Measurements from ENCODE around the gene RNASE9.
"Not testable (repeated sequence)": the region's sequence is repeated elsewhere in the genome, so short reads cannot be mapped to it uniquely, and the experiment has no call there.

RNASE9 gene

DNA sequence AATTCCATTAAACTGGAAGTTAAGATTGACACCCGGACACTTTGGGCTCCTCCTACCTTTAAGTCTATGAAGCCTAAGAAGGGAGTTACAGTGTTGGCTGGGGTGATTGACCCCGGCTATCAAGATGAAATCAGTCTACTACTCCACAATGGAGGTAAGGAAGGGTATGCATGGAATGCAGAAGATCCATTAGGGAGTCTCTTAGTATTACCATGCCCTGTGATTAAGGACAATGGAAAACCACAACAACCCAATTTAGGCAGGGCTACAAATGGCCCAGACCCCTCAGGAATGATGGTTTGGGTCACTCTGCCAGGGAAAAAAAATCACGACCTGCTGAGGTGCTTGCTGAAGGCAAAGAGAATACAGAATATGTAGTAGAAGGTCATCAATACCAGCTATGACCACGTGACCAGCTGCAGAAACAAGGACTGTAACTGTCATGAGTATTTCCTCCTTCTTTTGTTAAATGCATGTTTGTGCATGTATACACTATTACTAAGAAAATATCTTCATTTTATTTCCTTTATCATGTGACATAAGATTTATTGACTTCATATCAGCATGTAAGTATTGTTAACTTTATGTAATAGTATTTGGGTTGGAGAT is 11.6 kb upstream of the RNASE9 start:
- DNase-seq = not testable (repeated sequence)

DNA sequence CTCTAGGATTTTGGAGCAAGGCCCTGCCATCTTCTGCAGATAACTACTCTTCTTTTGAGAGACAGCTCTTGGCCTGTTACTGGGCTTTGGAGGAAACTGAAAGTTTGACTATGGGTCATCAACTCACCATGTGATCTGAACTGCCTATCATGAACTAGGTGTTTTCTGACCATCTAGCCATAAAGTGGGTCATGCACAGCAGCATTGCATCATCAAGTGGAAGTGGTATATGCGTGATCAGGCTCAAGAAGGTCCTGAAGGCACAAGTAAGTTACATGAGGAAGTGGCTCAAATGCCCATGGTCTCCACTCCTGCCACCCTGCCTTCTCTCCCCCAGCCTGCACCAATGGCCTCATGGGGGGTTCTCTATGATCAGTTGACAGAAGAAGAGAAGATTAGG is 9.9 kb upstream of the RNASE9 start:
- not testable (repeated sequence) for DNase-seq

DNA sequence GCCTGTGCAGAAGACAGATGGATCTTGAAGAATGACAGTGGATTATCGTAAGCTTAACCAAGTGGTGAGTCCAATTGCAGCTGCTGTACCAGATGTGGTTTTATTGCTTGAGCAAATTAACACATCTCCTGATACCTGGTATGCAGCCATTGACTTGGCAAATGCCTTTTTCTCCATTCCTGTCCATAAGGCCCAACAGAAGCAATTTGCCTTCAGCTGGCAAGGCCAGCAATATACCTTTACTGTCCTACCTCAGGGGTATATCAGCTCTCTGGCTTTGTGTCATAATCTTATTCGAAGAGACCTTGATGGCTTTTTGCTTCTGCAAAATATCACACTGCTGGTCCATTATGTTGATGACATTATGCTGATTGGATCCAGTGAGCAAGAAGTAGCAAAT is 9.0 kb upstream of the RNASE9 start:
- not testable (repeated sequence) for DNase-seq

DNA sequence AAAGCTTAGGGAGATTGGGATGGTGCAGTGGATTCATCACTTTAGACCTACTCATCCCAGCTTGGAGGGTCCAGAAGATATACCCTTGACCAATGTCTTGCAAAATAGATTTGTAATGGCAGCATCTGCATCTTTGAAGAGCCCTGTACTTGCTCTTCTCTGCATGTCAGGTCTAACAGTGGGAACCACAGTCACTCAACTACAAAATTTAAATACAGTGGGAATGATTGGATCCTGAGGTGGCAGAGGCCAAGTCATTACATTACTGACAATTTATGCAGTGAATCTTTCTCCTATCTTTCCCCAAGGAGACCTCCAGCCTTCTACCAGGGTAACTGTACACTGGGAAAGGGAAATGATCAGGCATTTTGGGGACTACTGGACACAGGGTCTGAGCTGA is 8.2 kb upstream of the RNASE9 start:
- DNase-seq = no peak

DNA sequence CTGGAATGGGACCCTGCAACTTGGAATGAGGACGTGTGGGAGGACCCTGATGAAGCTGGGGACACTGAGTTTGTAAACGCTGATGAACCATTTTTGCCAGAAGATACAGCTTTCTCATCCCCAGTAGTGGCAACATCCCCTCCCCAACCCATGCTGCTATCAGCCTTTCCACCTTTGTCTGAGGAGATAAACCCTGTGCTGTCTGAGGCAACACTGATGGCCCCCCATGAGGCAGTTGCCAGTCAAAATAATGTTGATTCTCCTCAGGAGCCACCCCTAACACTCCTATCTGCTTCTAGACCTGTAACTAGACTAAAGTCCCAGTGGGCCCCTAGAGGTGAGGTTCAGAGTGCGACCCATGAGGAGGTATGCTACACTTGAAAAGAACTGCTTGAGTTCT is 7.5 kb upstream of the RNASE9 start:
- DNase-seq = no peak

DNA sequence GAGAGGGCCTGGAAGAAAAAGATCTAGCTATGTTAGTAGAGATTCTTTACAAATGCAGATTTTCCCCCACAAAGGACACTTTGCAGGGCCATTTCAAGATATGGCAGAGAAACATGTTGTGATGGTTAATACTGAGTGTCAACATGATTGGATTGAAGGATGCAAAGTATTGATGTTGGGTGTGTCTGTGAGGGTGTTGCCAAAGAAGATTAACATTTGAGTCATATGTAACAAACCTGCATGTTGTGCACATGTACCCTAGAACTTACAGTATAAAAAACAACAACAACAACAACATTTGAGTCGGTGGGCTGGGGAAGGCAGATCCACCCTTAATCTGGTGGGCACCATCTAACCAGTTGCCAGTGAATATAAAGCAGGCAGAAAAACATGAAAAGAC is 6.4 kb upstream of the RNASE9 start:
- DNase-seq = not testable (repeated sequence)

DNA sequence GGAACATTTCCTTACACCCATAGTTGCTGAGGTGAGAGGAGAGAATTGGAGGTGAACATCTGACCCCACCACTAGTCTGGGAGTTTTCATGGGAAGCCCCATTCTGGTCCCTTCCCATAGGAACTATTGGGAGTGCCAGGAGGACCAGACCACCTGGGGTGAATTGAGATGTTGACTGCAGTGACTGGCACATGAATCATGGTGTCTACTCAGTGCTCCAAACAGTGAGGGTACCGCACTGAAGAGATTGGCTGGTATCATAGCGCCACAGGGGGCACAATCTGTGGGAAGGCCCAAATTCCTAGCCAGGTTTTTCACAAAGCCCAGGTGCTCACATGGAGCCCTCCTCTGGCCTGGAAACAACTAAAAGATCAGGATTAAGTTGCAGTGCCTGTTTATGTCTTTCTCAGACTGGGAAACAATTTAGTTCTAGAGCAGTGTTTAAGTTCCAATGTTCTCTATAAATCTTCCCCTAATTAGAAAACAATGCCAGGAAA is 3.7 kb upstream of the RNASE9 start:
- DNase-seq = no peak

DNA sequence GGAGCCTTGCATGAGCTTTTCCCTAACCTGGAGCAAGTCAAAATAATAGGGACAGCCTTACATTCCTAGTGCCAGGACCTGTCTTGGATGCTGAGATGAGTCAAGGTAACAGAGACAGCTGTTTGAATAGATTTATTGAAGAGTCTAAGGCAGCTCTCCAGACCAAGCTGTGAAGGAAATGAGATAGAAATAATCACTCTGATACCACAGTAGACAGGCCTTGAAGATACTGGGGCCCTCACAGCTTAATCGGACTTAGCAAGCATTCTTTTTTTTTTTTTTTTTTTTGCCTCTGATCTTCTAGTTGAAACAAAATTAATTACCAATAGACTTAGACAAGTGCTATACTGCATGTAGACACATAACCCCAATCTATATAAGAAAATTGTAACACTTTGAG is 3.1 kb upstream of the RNASE9 start:
- no peak for DNase-seq

DNA sequence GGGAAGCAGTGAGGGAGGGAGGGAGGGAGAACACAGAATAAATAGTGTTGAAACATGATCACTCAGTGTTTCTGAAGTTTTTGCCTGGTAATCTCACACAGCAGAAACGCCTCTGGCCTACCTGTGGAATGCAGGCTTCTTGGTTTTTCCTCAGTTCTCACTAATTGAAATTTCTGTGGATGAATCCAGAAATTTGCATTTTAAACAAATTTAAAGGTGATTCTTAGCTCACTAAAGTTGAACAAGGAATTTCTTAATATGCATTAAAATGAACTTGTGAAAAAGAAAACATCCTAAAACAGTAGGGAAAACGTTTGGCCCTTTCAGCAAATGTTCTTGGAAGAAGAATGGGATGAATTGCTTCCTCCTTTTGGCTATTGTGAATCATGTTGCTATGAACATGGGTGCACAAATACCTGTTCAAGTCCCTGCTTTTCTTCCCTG is 1.4 kb downstream of the RNASE9 start:
- DNase-seq = no peak

DNA sequence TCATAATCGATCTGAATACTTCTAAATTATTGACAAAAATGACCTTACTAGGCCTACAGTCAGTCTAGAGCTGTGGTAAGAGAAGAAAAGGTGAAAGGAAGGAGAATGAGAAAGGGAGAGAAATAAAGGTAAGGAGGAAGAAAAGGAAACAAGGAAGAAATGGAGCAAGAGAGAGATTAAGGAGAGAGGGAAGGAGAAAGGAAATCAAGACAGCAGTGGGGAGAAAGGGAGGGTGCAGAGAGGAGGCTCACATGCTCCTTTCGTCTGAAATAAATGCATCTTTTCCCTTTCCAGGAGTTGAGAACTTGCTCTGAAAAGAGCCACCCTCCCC is 3.7 kb downstream of the RNASE9 start:
- no peak for DNase-seq

DNA sequence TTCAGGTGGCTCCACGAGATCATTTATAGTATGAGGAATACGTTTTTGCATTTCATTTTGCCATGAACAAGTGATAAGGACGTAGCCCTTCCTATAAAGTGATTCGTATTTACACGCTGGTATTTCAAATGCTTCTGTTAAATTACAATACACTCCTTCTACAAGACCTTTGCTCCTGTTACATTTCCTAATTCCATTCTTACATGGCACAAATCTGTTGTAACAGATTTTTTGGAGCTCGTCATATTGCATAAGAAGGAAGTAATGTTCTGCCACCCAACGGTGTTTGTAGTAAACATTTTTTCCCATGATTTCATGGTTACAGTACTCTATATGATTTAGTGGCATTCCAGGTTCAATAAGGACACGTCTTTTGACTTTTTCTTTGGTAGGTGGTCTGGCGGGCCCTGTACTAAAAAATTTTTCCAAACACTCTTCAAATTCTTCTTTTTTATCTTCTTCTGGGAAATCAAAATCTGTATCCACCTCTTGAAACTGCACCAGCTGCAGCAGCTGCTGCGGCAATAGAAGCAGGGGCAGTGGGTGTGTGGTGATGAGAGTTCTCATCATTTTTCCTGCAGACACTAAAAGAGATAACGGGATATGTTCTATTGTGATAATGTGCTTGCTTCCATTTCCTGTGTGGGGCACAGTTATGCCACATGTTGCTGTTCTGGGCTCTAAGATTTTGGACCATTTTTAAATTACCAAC is 4.2 kb downstream of the RNASE9 start:
- no peak for DNase-seq

DNA sequence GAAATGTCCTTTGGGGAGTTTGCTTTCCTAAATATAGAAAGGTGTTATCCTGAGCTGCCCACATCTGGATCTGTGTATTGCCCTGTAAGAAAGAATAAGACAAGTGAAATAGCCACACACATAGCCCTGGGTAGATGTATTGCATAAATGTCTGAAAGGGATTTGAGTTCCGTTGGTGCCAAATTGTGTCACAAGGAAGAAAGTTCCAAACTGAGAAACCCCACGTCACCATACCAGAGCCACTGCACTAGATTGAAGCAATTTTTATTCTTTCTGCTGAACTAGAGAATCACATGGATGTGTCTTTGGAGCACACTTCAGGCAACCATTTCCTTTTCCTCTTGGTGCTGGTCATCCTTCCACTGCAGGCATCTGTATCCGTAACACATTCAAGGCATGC is 5.0 kb downstream of the RNASE9 start:
- no peak for DNase-seq

DNA sequence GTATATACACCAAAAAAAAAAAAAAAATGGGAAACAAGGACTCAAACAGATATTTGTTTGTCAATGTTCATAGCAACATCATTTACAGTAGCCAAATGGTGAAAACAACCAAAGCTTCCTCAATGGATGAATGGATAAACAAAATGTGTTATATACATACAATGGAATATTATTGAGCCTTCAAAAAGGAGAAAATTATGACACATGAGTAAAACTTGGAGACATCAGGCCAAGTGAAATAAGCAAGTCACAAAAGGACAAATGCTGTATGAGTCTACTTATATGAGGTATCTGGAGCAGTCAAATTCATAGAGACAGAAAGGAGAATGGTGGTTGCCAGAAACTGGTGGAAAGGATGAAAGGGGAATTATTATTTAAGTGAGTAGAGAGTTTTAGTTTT is 7.8 kb downstream of the RNASE9 start:
- no peak for DNase-seq

DNA sequence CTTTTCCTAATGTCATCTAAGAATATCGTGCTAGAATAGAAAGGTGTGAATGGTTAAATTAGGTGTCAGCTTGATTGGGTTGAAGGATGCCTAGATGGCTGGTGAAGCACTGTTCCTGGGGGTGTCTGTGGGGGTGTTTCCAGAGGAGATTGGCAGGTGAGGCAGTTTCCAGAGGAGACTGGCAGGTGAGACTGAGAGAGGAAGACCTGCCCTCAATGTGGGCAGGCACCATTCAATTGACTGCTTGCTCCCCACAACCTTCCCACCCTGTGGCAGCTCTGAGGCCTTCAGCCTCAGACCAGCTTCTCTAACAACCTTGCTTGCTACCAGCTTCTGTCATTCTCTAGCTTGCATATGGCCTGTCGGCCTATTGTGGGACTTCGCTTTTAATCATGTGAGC is 9.2 kb downstream of the RNASE9 start:
- DNase-seq = no peak

DNA sequence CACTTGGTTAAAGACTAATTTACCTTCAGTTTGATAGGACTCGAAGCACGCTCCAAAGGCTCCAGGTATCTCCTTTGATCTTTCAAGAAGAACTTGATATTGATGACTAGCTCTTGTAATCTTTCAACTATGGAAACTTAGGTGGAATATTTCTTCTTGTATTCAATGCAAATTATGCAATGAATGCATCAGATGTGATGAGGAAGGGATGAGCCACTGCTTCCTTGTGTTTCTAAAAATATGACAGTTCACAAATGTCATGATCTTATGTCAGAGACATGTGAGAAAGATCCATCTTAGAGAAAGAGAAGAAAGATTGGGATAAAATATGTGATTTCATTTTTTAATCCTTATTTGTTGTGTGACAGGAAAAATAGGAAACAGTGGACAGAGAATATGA is 9.9 kb downstream of the RNASE9 start:
- no peak for DNase-seq

DNA sequence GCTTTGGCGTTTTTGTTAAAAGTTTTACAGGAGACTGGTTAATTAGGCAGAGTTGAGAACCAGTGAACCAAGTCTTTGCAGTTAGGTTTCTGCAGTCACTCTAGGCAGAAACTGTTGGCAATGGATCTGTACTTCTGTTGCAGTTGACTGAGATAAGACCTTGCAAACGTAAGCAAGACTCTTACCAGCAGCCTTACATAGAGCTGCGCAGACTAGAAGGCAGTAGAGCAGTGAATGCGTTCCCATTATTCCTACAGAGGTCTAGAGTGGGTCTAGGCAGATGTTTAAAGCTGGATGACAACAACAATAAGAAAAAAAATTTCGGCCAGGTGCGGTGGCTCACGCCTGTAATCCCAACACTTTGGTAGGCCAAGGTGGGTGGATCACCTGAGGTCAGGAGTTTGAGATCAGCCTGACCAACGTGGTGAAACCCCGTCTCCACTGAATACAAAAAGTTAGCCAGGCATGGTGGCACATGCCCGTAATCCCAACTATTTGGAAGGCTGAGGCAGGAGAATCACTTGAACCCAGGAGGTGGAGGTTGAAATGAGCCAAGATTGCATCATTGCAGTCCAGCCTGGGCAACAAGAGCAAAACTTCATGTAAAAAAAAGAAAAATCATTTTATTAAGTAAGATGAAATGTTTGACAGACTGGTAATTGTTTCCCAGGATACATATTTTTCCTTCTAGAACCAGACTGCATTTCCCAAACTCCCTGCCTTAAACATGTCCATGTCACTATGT is 12.3 kb downstream of the RNASE9 start:
- no peak for DNase-seq

DNA sequence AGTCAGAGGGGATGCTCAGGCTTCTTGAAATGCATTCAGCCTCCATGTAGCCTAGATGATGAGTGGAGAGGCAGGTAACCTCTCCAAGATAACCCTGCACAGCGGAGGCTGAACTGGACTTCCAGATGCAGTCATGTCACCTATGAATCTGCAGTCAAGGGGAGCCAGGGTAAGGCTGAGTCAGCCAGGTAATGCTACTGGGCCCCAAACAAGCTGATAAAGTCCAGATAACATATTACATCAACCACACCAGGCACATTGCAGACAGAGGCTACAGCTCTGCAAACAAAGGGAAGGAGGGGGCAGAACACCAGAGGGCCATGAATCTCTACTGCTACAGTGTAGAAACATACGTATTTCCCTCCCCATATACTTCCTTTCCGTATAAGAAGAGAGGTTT is 14.0 kb downstream of the RNASE9 start:
- no peak for DNase-seq

DNA sequence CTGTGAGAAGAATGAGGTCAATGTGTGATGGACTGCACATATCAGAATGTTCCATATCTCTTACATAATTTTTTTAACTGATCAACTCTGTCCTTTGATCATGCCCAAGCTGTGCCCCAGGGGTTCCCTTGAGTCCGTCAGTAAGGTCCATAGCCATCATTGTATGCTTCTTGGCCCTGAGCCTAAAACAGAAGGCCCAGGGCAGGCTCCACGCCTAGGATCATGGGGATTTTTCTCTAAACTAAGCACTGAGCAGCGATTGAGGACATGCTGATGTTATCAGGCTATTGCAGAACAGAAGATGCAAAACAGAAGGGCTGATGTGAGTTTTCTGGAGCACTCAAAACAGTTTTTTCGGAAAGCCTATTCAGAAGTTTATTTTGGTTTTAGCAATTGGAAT is 20.9 kb downstream of the RNASE9 start:
- DNase-seq = no peak

DNA sequence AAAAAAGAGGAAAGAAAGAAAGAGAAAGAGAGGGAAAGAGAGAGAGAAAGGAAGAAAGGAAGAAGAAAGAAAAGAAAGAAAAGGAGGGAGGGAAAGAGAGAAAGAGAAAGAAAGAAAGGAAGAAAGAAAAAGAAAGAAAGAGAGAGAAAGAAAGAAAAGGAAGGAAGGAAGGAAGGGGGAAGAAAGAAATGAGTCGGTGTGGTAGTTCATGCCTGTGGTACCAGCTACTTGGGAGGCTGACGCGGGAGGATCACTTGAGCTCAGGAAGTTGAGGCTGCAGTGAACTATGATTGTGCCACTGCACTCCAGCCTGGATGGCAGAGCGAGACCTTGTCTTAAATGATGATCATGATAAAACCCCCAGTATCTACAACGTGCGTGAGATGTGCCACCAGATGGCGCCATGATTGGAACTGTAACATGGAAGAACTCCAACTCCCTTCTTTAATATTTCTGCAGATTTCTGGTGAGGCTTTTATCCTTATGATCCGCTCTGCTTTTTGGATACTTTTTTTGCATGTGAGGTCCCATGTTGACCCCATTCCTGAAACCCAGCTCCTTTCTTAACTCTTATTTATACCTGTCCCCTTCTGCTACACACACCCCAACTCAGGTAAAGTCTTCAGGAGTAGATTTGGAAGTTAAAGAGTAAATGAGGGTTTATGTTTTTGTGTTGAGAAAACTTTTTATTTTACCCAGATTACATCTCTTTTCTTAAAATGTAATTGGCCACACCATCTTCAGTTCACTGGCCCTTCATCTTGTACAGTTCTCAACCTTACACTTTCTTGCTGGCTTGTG is 29.9 kb downstream of the RNASE9 start:
- DNase-seq = peak; percentile 43

DNA sequence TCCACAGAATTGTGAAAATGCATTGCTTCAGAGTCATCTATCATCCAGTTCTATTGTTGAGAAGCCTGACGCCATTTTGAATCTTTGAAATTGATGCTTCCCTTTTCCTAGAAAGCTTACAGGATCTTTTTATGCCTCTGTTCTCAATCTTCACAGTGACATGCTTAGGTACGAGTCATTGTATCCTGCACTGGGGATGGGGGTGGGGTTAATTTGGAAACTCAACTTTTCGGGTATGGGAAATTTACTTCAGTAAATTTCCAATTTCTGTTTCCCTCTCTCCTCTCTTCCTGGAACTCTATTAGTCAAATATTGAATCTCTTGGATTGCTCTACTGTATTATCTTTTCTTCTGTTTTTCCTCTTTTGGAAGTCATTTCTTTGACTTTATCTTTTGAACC is 31.0 kb downstream of the RNASE9 start:
- DNase-seq = no peak

DNA sequence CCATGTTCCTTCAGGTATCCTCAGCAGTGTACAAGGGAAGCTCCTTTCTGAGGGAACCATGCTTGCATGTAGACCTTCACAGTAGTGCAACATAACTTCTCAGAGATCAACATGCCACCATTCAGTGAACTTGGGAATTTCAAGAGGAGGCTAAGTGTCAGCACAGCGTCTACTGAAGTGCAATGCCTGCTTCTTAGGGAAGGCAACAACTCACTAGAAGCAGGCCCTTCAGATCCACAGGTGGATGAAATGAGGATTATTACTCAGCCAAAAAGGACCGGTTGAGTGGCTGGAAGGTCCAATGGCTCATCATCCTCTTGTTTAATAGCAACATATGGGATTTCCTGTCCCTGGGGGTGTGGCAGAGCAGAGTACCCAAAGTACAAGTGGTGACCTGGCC is 36.8 kb downstream of the RNASE9 start:
- DNase-seq = no peak

DNA sequence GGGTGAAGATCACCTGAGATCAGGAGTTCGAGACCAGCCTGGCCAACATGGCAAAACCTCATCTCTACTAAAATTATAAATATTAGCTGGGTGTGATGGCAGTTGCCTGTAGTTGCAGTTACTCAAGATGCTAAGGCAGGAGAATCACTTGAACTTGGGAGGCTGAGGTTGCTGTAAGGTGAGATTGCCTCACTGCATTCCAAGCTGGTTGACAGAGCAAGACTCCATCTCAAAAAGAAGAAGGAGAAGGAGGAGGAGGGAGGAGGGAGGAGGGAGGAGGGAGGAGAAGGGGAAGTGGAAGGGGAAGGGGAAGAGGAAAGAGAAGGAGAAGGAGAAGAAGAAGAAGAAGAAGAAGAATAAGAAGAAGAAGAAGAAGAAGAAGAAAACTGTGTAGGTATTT is 38.5 kb downstream of the RNASE9 start:
- no peak for DNase-seq

DNA sequence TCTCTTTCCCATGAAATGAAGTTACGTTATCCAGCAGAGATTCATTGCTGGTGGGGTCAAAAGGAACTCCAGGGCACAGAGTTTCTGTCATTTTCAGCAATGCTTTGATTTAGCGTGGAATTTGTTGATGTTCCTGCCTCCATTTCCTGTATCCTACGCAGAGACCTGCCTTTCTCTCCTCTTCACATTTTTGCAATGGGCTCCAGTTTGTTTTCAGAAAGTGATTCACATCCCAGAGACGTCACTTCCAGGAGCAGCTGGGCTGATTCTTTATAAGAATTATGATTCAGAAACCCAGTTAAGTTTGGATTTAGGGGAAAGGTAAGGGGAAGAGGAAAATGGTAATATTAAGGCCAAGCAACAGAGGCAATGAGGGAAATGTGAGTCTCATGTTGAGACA is 43.9 kb downstream of the RNASE9 start:
- DNase-seq = no peak
